T-cell (primary cell): ENCODE results near the gene APOBEC3C. TPM values are rescaled to one million over a fixed set of nuclear protein-coding genes. Genes with fewer than 3 reads are reported as not detected.

Experiments
- ATAC-seq, 4 experiments: fragments of 200-7000 bp in 3 of 4; fragments of 150-1000 bp in 1 of 4; cut with Tn5 transposase; replicated peaks in 1 of 4; 1 replicate in 3 of 4; 2 replicates in 1 of 4; pipeline ENCODE4 v1.10.0; 2021; ENCODE audit warnings: moderate library complexity in 3 of 4, mild to moderate bottlenecking in 2 of 4, moderate number of reproducible peaks in 1 of 4
- CTCF ChIA-PET, 2 donors: fragments of 300-600 bp; sonication (Branson Sonifier 250); formaldehyde crosslinking; loops; one replicate each; lab custom pipeline; 2022; ENCODE audit warnings: antibody characterized with exemption in 2 of 2; lab: Charles Lee
- POLR2A ChIA-PET, 2 donors: fragments of 300-600 bp; sonication (Branson Sonifier 250); formaldehyde crosslinking; loops; one replicate each; lab custom pipeline; 2022; ENCODE audit warnings: antibody characterized with exemption in 2 of 2; lab: Charles Lee
- DNase-seq, 35 experiments: peaks; one replicate each; pipeline versions ENCODE4 v3.0.0 to v3.0.0-alpha.2; 2013 to 2023
- H3K27ac ChIP-seq: one replicate; pipeline ENCODE4 v1.5.1; 2013; ENCODE audit warnings: low read length
- H3K27me3 ChIP-seq, 2 experiments: replicated peaks in 1 of 2; 1 replicate in 1 of 2; 2 replicates in 1 of 2; pipeline versions ENCODE4 v1.6.1 to v1.7.0; 2013; ENCODE audit warnings: low read length in 1 of 2, mixed read lengths in 1 of 2; ENCODE audit not compliant: control insufficient read depth in 2 of 2, insufficient read depth in 2 of 2; ENCODE audit errors: extremely low read depth in 1 of 2
- H3K36me3 ChIP-seq, 2 donors: 1 replicate in 1 of 2; 2 replicates in 1 of 2; pipeline versions ENCODE4 v1.6.1 to v1.7.0; 2013; ENCODE audit warnings: low read length in 1 of 2; ENCODE audit not compliant: control insufficient read depth in 2 of 2, insufficient read depth in 1 of 2; ENCODE audit errors: extremely low read depth in 1 of 2
- H3K4me1 ChIP-seq, 2 experiments: 1 replicate in 1 of 2; 2 replicates in 1 of 2; pipeline versions ENCODE4 v1.6.1 to v1.7.0; 2013; ENCODE audit warnings: low read length in 2 of 2, mixed read lengths in 1 of 2; ENCODE audit not compliant: insufficient read depth in 2 of 2, control insufficient read depth in 1 of 2; ENCODE audit errors: extremely low read depth in 1 of 2
- H3K4me3 ChIP-seq, 2 donors: 1 replicate in 1 of 2; 2 replicates in 1 of 2; pipeline versions ENCODE4 v1.5.1 to v1.7.0; 2013; ENCODE audit warnings: mild to moderate bottlenecking in 2 of 2, low read length in 1 of 2, moderate library complexity in 1 of 2; ENCODE audit not compliant: control insufficient read depth in 1 of 2; ENCODE audit errors: extremely low read depth in 1 of 2
- H3K9me3 ChIP-seq: 2 replicates; pipeline ENCODE4 v1.7.0; 2013
- H3K27ac Mint-ChIP-seq, 2 donors: one replicate each; pipeline ENCODE4 v1.8.0; 2020 to 2021; ENCODE audit warnings: mild to moderate bottlenecking in 2 of 2, mixed read lengths in 2 of 2
- H3K27me3 Mint-ChIP-seq, 2 donors: one replicate each; pipeline ENCODE4 v1.8.0; 2021 to 2022; ENCODE audit warnings: mixed read lengths in 2 of 2
- H3K36me3 Mint-ChIP-seq: one replicate; pipeline ENCODE4 v1.8.0; 2021; ENCODE audit warnings: mixed read lengths
- H3K4me1 Mint-ChIP-seq, 3 donors: one replicate each; pipeline ENCODE4 v1.8.0; 2020 to 2022; ENCODE audit warnings: mixed read lengths in 3 of 3, mild to moderate bottlenecking in 1 of 3
- H3K4me3 Mint-ChIP-seq, 3 donors: one replicate each; pipeline ENCODE4 v1.8.0; 2020 to 2022; ENCODE audit warnings: mild to moderate bottlenecking in 3 of 3, mixed read lengths in 3 of 3, moderate library complexity in 3 of 3
- H3K9me3 Mint-ChIP-seq, 3 donors: one replicate each; pipeline ENCODE4 v1.8.0; 2020 to 2022; ENCODE audit warnings: mixed read lengths in 3 of 3
- WGBS: methylation state at CpG from one replicate; pipeline ENCODE4 v1.1.5; 2013; ENCODE audit warnings: missing lambda C conversion rate; ENCODE audit not compliant: insufficient coverage; 5-methylcytosine and 5-hydroxymethylcytosine counted together
- total RNA-seq, 35 experiments: library from RNA in 6 of 35; stranded (reverse) in 6 of 35; fragments of 120-200 nt in 1 of 35; gene quantifications; one replicate each; pipeline versions ENCODE4 v1.2.1 to v1.2.4 and lab custom pipeline; 2013 to 2026

Gene APOBEC3C
- 10 to 100 TPM; 32.9 to 61.7 (median 52.1) TPM for total RNA-seq
- total RNA-seq (2013) = 35.4 TPM
- total RNA-seq (lab: John Stamatoyannopoulos, UW) = 25.2 to 77.9 (median 38.8) reads per million in 29 experiments

GRCh38 chr22:39013942-39014722, at the start of gene APOBEC3C:
Gene APOBEC3C, plus strand, starts transcription at chr22:39014257. Its CDS starts 106 bp downstream, at chr22:39014363.
- peak within 1 kb of the TSS; percentile 93 to 95 (median 94) for H3K4me3 Mint-ChIP-seq
- H3K4me3 ChIP-seq = peak within 1 kb of the TSS; percentile 55 to 64
- peaks cover 4 to 13% of the 10 kb centered on the region in 2 donors for H3K36me3 ChIP-seq
- ChIA-PET POLR2A (no interaction called here), CTCF (interaction anchor here in 1 of 2 donors (0.6 to 1.1 kb wide), 3 partner anchors 129 to 303 kb away, joined by 3 to 7 read pairs (median 3); partner anchors contain the start of gene PDGFB)
- no peaks in the 10 kb centered on the region for H3K27me3 Mint-ChIP-seq
- H3K27ac ChIP-seq = peak within 1 kb of the TSS; percentile 85
- H3K36me3 Mint-ChIP-seq = peaks cover 7% of the 10 kb centered on the region
- no peaks in the 10 kb centered on the region for H3K9me3 Mint-ChIP-seq
- 4% methylated on average over 11 of the region's 18 CpGs for WGBS
- H3K27me3 ChIP-seq = no peaks in the 10 kb centered on the region
- H3K9me3 ChIP-seq = no peaks in the 10 kb centered on the region
- DNase-seq = peak; percentile 44 to 79 (median 64)
- H3K4me1 Mint-ChIP-seq = peaks cover 36 to 50% (median 39%) of the 10 kb centered on the region in 3 donors
- peak; percentile 89 to 92 (median 92) for ATAC-seq
- peak within 1 kb of the TSS; percentile 98 to 99 for H3K27ac Mint-ChIP-seq
- peaks cover 3 to 39% of the 10 kb centered on the region in 2 experiments for H3K4me1 ChIP-seq

- no peaks in the 10 kb centered on the region for H3K9me3 ChIP-seq
- H3K27me3 Mint-ChIP-seq = peaks cover 0 to 7% of the 10 kb centered on the region in 2 donors
- no peak overlapping the region for H3K4me3 ChIP-seq
- ATAC-seq = no peak
- no peaks in the 10 kb centered on the region for H3K36me3 Mint-ChIP-seq
- CTCF ChIA-PET = no interaction called here
- no peaks in the 10 kb centered on the region for H3K36me3 ChIP-seq
- no peaks in the 10 kb centered on the region for H3K4me1 Mint-ChIP-seq
- POLR2A ChIA-PET = no interaction called here
- H3K27me3 ChIP-seq = peaks cover 0 to 57% of the 10 kb centered on the region in 2 experiments
- H3K4me1 ChIP-seq = peaks cover 0 to 7% of the 10 kb centered on the region in 2 experiments
- no peak overlapping the region for H3K27ac Mint-ChIP-seq
- H3K9me3 Mint-ChIP-seq = no peaks in the 10 kb centered on the region
- DNase-seq = no peak
- WGBS = 81% methylated on average over 7 of the region's 7 CpGs
- no peak overlapping the region for H3K27ac ChIP-seq
- H3K4me3 Mint-ChIP-seq = no peak overlapping the region
Measured at GRCh38 chr22:38964306-38964705, 49.8 kb upstream of the APOBEC3C start.

- peaks cover 0 to 7% of the 10 kb centered on the region in 2 donors for H3K27me3 Mint-ChIP-seq
- ChIA-PET CTCF (no interaction called here), POLR2A (no interaction called here)
- DNase-seq (no peak), ATAC-seq (no peak)
- H3K9me3 Mint-ChIP-seq = no peaks in the 10 kb centered on the region
- H3K4me3 Mint-ChIP-seq = no peak overlapping the region
- Histone ChIP-seq H3K9me3 (no peaks in the 10 kb centered on the region), H3K4me1 (peaks cover 0 to under 1% of the 10 kb centered on the region in 2 experiments), H3K4me3 (no peak overlapping the region), H3K36me3 (no peaks in the 10 kb centered on the region), H3K27ac (no peak overlapping the region), H3K27me3 (peaks cover 0 to 61% of the 10 kb centered on the region in 2 experiments)
- no peaks in the 10 kb centered on the region for H3K36me3 Mint-ChIP-seq
- no peaks in the 10 kb centered on the region for H3K4me1 Mint-ChIP-seq
- WGBS = 85% methylated on average over 4 of the region's 4 CpGs
- H3K27ac Mint-ChIP-seq = no peak overlapping the region
Measured at GRCh38 chr22:38964989-38965388, 49.1 kb upstream of the APOBEC3C start.

GRCh38 chr22:38965614-38966379, 48.3 kb upstream of the APOBEC3C start:
- no peaks in the 10 kb centered on the region for H3K9me3 Mint-ChIP-seq
- CTCF ChIA-PET = no interaction called here
- WGBS = 79% methylated on average over 14 of the region's 14 CpGs
- DNase-seq (no peak), ATAC-seq (no peak)
- H3K4me1 ChIP-seq = no peaks in the 10 kb centered on the region
- H3K36me3 Mint-ChIP-seq = no peaks in the 10 kb centered on the region
- no peaks in the 10 kb centered on the region for H3K9me3 ChIP-seq
- H3K27ac Mint-ChIP-seq = no peak overlapping the region
- no peak overlapping the region for H3K4me3 Mint-ChIP-seq
- no peaks in the 10 kb centered on the region for H3K4me1 Mint-ChIP-seq
- H3K27me3 Mint-ChIP-seq = peaks cover 5 to 10% of the 10 kb centered on the region in 2 donors
- no peak overlapping the region for H3K4me3 ChIP-seq
- POLR2A ChIA-PET = no interaction called here
- H3K27me3 ChIP-seq = peaks cover 0 to 67% of the 10 kb centered on the region in 2 experiments
- H3K36me3 ChIP-seq = no peaks in the 10 kb centered on the region
- no peak overlapping the region for H3K27ac ChIP-seq

- H3K36me3 ChIP-seq = no peaks in the 10 kb centered on the region
- ChIA-PET POLR2A (no interaction called here), CTCF (interaction anchor here in 1 of 2 donors (0.6 kb wide), 1 partner anchor 161 kb away, joined by 3 read pairs; no protein-coding TSS in a partner anchor)
- H3K4me3 ChIP-seq = no peak overlapping the region
- peaks cover 5 to 10% of the 10 kb centered on the region in 2 donors for H3K27me3 Mint-ChIP-seq
- H3K27ac Mint-ChIP-seq = no peak overlapping the region
- no peak overlapping the region for H3K4me3 Mint-ChIP-seq
- no peaks in the 10 kb centered on the region for H3K9me3 Mint-ChIP-seq
- no peaks in the 10 kb centered on the region for H3K4me1 ChIP-seq
- H3K9me3 ChIP-seq = no peaks in the 10 kb centered on the region
- H3K36me3 Mint-ChIP-seq = no peaks in the 10 kb centered on the region
- ATAC-seq (no peak), DNase-seq (no peak)
- H3K27me3 ChIP-seq = peaks cover 0 to 67% of the 10 kb centered on the region in 2 experiments
- H3K4me1 Mint-ChIP-seq = no peaks in the 10 kb centered on the region
- no peak overlapping the region for H3K27ac ChIP-seq
- 52% methylated on average over 4 of the region's 5 CpGs for WGBS
Measured at GRCh38 chr22:38966380-38966702, 47.7 kb upstream of the APOBEC3C start.

- ChIA-PET CTCF (interaction anchor here in 1 of 2 donors (0.6 kb wide), 1 partner anchor 160 kb away, joined by 3 read pairs; no protein-coding TSS in a partner anchor), POLR2A (no interaction called here)
- Histone ChIP-seq H3K36me3 (no peaks in the 10 kb centered on the region), H3K27ac (no peak overlapping the region), H3K9me3 (no peaks in the 10 kb centered on the region), H3K27me3 (peaks cover 0 to 70% of the 10 kb centered on the region in 2 experiments), H3K4me1 (no peaks in the 10 kb centered on the region), H3K4me3 (no peak overlapping the region)
- ATAC-seq = no peak
- H3K27me3 Mint-ChIP-seq = peaks cover 5 to 10% of the 10 kb centered on the region in 2 donors
- no peaks in the 10 kb centered on the region for H3K9me3 Mint-ChIP-seq
- H3K27ac Mint-ChIP-seq = no peak overlapping the region
- 86% methylated on average over 7 of the region's 7 CpGs for WGBS
- H3K4me1 Mint-ChIP-seq = no peaks in the 10 kb centered on the region
- DNase-seq = no peak
- H3K36me3 Mint-ChIP-seq = no peaks in the 10 kb centered on the region
- no peak overlapping the region for H3K4me3 Mint-ChIP-seq
Measured at GRCh38 chr22:38966942-38967341, 47.1 kb upstream of the APOBEC3C start.
